Erythroblast (primary cell): Measurements from ENCODE around the gene AMH.

Experiments used
- GATA1 ChIP-seq: IDR thresholded peaks from 2 replicates; pipeline ENCODE4 v1.6.1; 2011; ENCODE audit warnings: low read depth, mild to moderate bottlenecking, control low read depth, low read length, moderate library complexity
- POLR2A ChIP-seq: IDR thresholded peaks from 2 replicates; pipeline ENCODE4 v1.6.1; 2011; ENCODE audit warnings: mild to moderate bottlenecking, low read length

GRCh38 chr19:2227415-2228156, 21.5 kb upstream of the AMH start:
- TF ChIP-seq POLR2A: no peak
- TF ChIP-seq GATA1: no peak
